HG02852 (cell line): ENCODE results near the gene LLGL1.

Experiments used
- ATAC-seq: cut with Tn5 transposase; IDR thresholded peaks from one replicate; pipeline ENCODE4 v1.9.1; 2021; ENCODE audit warnings: mild to moderate bottlenecking, moderate library complexity; ENCODE audit not compliant: unreplicated experiment

Gene LLGL1

GRCh38 chr17:18225121-18225641 is at the start of gene LLGL1:
LLGL1 (plus strand) TSS chr17:18225635; CDS start chr17:18225683, 48 bp downstream.
- peak; percentile 89 for ATAC-seq

- no peak for ATAC-seq
Measured at GRCh38 chr17:18176176-18176575, 49.3 kb upstream of the LLGL1 start.

GRCh38 chr17:18177133-18177532 is 48.3 kb upstream of the LLGL1 start:
- no peak for ATAC-seq

DNA sequence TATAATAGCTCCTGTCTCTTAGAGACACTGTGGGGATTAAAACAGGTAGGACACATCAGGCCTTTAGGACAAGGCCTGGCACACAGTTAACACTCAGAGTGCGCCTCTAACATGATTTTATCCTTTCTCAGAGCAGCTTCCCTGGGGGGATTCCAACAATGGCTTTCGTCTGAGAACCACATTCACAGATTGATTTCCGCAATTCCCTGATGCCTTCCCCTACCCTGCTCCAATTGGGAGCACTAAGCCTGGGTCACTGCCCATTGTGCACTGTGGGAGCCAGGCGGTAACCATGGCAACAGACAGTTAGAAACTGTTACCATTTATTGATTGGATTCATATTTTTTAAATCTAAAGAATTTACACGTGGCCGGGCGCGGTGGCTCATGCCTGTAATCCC is 47.7 kb upstream of the LLGL1 start:
- no peak for ATAC-seq

GRCh38 chr17:18179196-18179595 is 46.2 kb upstream of the LLGL1 start:
- no peak for ATAC-seq

- ATAC-seq, result no peak
Measured at GRCh38 chr17:18179804-18180203, 45.6 kb upstream of the LLGL1 start.

GRCh38 chr17:18181358-18181757 is 44.1 kb upstream of the LLGL1 start:
- ATAC-seq, result no peak

DNA sequence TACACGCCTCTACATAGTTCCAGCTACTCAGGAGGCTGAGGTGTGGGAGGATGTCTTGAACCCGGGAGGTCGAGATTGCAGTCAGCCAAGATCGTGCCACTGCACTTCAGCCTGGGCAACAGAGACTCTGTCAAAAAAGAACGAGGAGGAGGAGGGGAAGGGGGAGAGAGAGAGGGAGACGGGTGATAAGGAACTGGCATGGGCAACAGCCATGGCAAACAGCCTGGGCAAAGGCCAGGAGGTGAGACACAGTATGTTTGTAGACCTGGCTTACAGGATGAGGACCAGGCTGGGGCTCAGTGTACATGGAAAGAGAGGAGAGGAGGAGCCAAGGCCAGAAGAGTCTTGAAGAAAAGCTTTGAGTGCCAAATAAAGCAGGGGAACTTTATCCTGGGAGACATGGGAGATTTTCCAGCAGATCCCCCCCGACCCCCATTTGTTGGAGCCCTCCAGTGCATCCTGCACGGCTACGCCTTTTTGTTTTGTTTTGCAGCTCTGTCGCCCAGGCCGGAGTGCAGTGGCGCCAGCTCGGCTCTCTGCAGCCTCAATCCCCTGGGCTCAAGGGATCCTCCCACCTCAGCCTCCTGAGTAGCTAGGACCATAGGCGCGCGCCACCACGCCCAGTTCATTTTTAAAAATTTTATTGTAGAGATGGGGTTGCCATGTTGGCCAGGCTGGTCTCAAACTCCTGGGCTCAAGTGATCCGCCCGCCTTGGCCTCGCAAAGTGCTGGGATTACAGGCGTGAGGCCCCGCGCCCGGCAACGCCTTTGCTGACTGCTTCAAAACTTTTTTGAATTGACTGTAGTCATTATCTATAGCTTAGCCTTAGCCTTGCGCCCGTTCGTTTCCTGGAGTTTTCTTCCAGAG is 43.1 kb upstream of the LLGL1 start:
- ATAC-seq, result no peak

GRCh38 chr17:18182978-18183333 is 42.5 kb upstream of the LLGL1 start:
- peak; percentile 40 for ATAC-seq

- ATAC-seq, result peak; percentile 69
Measured at GRCh38 chr17:18183334-18184142, 41.9 kb upstream of the LLGL1 start, which contains the start of gene ALKBH5. ALKBH5 (plus strand) TSS chr17:18183828; CDS start chr17:18184244, 416 bp downstream.

DNA sequence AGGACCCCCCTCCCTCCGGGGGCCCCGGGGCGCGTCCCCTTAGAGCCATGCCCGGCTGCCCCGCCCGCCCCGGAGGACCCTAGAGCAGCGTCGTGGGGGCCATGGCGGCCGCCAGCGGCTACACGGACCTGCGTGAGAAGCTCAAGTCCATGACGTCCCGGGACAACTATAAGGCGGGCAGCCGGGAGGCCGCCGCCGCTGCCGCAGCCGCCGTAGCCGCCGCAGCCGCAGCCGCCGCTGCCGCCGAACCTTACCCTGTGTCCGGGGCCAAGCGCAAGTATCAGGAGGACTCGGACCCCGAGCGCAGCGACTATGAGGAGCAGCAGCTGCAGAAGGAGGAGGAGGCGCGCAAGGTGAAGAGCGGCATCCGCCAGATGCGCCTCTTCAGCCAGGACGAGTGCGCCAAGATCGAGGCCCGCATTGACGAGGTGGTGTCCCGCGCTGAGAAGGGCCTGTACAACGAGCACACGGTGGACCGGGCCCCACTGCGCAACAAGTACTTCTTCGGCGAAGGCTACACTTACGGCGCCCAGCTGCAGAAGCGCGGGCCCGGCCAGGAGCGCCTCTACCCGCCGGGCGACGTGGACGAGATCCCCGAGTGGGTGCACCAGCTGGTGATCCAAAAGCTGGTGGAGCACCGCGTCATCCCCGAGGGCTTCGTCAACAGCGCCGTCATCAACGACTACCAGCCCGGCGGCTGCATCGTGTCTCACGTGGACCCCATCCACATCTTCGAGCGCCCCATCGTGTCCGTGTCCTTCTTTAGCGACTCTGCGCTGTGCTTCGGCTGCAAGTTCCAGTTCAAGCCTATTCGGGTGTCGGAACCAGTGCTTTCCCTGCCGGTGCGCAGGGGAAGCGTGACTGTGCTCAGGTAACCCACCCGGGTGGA is 41.0 kb upstream of the LLGL1 start:
- peak; percentile 23 for ATAC-seq

DNA sequence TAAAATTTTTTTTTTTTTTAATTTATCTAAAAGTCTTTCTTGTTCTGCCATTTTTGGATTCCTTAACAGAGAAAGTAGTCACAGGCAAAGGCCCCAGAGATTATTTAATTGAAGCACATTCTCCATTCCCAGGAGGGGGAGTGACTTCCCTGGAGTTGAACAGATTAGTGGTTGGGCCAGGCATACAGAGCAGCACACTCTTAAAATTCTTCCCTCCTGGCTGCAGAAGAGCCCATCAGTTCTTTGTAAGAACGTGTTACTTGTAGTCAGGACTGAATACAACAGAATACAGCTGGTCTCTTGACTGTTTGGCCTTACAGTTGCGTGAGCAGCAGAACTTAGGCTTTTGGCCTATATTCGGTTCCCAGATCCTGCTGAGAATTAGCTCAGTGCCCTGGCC is 40.0 kb upstream of the LLGL1 start:
- ATAC-seq, result no peak

DNA sequence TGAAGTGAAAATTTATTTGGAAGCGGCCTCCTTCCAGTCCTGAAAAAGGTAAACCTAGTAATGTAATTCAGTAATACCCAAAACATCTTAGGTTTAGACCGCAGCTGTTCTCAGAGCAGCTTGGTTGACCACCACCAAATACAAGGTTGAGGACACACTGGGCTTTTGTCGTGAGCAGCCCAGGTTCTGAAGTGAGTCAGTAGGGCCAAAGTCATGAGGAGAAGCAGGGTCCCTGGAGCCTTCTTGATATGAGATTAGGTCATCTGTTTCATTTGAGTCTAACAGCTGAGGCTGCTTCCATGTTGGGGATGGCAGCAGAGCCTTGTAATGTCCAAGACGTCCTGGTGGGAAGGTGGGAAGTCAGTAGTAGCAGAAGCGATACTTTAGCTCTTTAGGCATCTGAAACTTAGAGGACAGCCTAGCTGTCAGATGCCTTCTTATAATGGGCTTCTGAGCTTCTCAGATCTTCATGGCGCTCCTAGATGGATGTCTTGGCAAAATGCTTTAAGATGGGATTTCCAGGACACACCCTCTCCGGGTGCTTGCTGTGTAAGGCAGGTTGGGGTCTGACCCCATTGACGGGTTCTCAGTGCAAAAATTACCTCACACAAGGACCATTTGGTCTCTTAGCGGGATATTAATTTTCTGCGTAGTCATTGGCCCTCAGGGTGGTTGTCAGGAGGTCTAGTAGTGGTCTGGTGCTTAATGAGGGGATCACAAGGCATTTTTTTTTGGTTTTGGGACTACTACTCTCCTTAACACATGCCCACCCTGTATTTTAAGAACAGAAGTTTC is 39.4 kb upstream of the LLGL1 start:
- no peak for ATAC-seq

GRCh38 chr17:18186627-18186982 is 38.8 kb upstream of the LLGL1 start:
- no peak for ATAC-seq

DNA sequence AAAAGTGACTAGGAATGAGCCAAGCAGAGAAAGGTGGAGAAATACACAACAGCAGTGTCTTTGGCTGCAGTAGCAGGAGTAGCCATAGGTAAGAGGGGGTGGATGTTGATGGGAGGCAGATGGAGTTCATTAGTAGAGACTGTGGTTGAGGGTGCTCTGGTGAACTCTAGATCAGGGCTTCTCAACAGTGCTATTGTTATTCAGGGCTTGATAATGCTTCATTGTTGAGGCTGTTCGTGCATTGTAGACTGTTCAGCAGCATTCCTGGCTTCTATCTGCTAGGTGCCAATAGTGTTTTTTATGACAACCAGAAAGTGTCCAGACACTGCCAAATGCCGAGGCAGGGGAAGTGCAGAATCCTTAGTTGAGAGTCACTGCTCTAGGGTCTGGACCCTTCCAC is 38.2 kb upstream of the LLGL1 start:
- ATAC-seq, result no peak

DNA sequence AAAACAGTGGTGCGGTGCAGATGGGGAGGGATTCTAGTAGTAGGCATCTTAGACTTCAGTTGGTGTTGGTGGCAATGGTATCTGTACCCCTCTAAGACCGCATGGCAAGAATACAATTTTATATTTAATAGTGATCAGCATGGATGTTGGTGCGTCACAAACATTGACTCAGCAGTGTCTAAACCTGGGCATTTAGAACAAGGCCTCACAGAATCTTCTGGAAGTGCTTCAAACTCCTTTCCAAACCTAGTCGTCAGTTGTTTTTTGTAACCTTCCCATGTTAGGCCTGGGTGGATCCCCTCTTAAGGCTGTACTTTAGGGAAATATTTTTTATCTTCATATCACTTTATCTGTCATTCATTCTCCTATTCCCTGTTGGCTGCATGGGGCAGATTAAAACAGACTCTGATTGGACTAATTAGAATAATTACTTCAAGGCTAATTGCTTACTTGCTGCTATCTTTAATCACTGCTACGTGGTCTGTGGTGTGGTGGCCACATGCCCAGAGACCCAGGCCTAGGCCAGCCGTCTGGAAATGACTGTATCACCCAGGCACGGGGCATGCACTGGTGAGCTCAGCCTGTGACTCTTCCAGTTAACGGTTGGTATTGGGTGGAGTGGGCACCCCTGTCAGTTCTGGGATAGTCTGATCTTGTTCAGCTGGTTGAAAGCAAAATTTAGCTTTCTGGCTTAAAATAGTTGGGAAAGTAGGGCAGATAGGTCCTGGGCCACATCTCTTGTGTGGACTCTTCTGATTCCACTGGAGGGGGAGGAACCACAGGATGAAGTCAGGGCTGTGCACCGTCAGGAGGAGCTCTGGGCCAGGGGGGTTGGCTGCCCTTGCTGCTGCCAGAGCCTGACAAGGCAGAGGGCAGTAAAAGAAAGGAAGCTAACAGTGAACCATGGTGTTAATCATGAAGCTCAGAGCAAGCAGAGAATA is 37.3 kb upstream of the LLGL1 start:
- ATAC-seq, result no peak

GRCh38 chr17:18190628-18191235 is 34.7 kb upstream of the LLGL1 start:
- no peak for ATAC-seq

DNA sequence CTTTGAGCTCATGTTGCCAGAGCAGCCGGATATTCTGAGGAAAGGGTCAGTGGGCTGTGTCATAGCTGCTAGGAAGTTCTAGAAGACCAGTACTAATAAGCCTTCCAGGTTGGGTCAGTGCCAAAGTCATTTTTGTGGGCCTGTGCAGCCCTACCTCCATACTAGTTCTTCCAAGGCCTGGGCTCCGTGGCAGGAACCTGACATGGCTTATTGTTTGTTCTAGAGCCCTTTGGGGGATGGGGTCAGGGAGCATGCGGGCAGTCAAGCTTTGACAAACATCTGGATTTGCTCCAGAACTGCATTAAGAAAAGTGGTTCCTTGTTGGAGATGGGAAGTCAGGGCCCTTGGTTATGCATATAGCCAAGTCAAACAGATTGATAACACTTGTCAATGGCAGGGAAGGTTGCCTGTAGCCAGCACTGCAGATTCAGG is 34.2 kb upstream of the LLGL1 start:
- ATAC-seq, result no peak
